Ovary (tissue), 3 donors: ENCODE results near the gene MPPED1.

Experiments used
- CTCF ChIP-seq, 3 donors: fragments of 450-650 bp in 2 of 3; fragments of 200-600 bp in 1 of 3; IDR thresholded peaks; one replicate each; pipeline versions ENCODE4 v1.5.1 to v1.8.0; 2016 to 2022; ENCODE audit warnings: antibody characterized with exemption in 3 of 3, mild to moderate bottlenecking in 1 of 3
- EP300 ChIP-seq: sonication (generic); formaldehyde crosslinking; IDR thresholded peaks from one replicate; pipeline ENCODE4 v1.6.1; 2017; ENCODE audit warnings: antibody characterized with exemption
- POLR2A ChIP-seq: fragments of 450-650 bp; IDR thresholded peaks from one replicate; pipeline ENCODE4 v1.6.1; 2017; ENCODE audit warnings: antibody characterized with exemption, mild to moderate bottlenecking, moderate library complexity
- donor health status: DM: no; HTN: no; CAD: no.

- TF ChIP-seq CTCF (IDR thresholded peaks at IDR 0.05) (no peak), POLR2A (no peak), EP300 (no peak)
Measured at GRCh38 chr22:43520632-43521039, 108.8 kb downstream of the MPPED1 start.
